Liver (tissue), 3 donors: ENCODE results near the gene FAM13C.

Experiments used
- EGR1 ChIP-seq, 2 donors: IDR thresholded peaks; 2 replicates each; pipeline ENCODE4 v1.6.1; 2016 to 2018; ENCODE audit warnings: antibody characterized with exemption in 2 of 2, low read depth in 2 of 2
- FOXA1 ChIP-seq: IDR thresholded peaks from 2 replicates; pipeline ENCODE4 v1.6.1; 2016; ENCODE audit warnings: antibody characterized with exemption
- JUND ChIP-seq, 2 donors: IDR thresholded peaks; 2 replicates each; pipeline ENCODE4 v1.6.1; 2016; ENCODE audit warnings: antibody characterized with exemption in 2 of 2
- MAX ChIP-seq: IDR thresholded peaks from 2 replicates; pipeline ENCODE4 v1.6.1; 2016; ENCODE audit warnings: antibody characterized with exemption
- RAD21 ChIP-seq, 2 donors: IDR thresholded peaks; 2 replicates each; pipeline ENCODE4 v1.6.1; 2016; ENCODE audit warnings: antibody characterized with exemption in 2 of 2, mild to moderate bottlenecking in 2 of 2
- TAF1 ChIP-seq: conservative IDR thresholded peaks from 2 replicates; pipeline ENCODE4 v1.6.1; 2016; ENCODE audit warnings: antibody characterized with exemption, mild to moderate bottlenecking
- TF ChIP-seq, protein P1 (sequence below): IDR thresholded peaks from 2 replicates; pipeline ENCODE4 v1.6.1; 2016; ENCODE audit warnings: antibody characterized with exemption
- TF ChIP-seq, protein P2 (sequence below): IDR thresholded peaks from 2 replicates; pipeline ENCODE4 v1.6.1; 2016; ENCODE audit warnings: antibody characterized with exemption, mild to moderate bottlenecking
- TF ChIP-seq, protein P3 (sequence below): fragments of 150-350 bp; IDR thresholded peaks from 2 replicates; pipeline ENCODE4 v1.5.1; 2017; ENCODE audit warnings: improper control_type of control experiment, low read depth, low read length; ENCODE audit not compliant: missing input control
- donor health status: healthy.
- donor health status: healthy.

DNA sequence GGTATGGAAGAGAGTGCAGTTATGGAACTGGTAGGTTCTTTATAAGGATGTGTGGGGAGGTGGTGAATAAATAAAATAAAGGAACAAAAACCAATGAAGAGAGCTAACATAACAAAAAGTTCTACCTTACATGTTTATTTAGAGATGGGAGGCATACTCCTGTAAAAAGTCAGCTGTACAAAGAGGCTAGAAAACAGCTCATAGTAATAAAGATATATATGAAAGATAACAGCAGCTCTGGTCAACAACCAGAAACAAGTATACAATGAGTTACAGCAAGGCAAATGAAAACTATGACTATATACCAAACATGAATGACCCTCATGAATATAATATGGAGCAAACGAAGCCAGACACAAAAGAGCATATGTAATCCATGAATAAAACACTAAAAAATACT, 62.0 kb downstream of the FAM13C start:
- TF ChIP-seq EGR1 (IDR thresholded peaks at IDR 0.05; ENCODE audit: low read depth in 2 of 2) (no peak), TAF1 (no peak), RAD21 (IDR thresholded peaks at IDR 0.05) (no peak), MAX (no peak), JUND (IDR thresholded peaks at IDR 0.05) (no peak), FOXA1 (no peak)
- TF ChIP-seq, protein P1, sequence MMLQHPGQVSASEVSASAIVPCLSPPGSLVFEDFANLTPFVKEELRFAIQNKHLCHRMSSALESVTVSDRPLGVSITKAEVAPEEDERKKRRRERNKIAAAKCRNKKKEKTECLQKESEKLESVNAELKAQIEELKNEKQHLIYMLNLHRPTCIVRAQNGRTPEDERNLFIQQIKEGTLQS, result no peak
- TF ChIP-seq, protein P2, sequence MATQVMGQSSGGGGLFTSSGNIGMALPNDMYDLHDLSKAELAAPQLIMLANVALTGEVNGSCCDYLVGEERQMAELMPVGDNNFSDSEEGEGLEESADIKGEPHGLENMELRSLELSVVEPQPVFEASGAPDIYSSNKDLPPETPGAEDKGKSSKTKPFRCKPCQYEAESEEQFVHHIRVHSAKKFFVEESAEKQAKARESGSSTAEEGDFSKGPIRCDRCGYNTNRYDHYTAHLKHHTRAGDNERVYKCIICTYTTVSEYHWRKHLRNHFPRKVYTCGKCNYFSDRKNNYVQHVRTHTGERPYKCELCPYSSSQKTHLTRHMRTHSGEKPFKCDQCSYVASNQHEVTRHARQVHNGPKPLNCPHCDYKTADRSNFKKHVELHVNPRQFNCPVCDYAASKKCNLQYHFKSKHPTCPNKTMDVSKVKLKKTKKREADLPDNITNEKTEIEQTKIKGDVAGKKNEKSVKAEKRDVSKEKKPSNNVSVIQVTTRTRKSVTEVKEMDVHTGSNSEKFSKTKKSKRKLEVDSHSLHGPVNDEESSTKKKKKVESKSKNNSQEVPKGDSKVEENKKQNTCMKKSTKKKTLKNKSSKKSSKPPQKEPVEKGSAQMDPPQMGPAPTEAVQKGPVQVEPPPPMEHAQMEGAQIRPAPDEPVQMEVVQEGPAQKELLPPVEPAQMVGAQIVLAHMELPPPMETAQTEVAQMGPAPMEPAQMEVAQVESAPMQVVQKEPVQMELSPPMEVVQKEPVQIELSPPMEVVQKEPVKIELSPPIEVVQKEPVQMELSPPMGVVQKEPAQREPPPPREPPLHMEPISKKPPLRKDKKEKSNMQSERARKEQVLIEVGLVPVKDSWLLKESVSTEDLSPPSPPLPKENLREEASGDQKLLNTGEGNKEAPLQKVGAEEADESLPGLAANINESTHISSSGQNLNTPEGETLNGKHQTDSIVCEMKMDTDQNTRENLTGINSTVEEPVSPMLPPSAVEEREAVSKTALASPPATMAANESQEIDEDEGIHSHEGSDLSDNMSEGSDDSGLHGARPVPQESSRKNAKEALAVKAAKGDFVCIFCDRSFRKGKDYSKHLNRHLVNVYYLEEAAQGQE, result no peak
- TF ChIP-seq, protein P3, sequence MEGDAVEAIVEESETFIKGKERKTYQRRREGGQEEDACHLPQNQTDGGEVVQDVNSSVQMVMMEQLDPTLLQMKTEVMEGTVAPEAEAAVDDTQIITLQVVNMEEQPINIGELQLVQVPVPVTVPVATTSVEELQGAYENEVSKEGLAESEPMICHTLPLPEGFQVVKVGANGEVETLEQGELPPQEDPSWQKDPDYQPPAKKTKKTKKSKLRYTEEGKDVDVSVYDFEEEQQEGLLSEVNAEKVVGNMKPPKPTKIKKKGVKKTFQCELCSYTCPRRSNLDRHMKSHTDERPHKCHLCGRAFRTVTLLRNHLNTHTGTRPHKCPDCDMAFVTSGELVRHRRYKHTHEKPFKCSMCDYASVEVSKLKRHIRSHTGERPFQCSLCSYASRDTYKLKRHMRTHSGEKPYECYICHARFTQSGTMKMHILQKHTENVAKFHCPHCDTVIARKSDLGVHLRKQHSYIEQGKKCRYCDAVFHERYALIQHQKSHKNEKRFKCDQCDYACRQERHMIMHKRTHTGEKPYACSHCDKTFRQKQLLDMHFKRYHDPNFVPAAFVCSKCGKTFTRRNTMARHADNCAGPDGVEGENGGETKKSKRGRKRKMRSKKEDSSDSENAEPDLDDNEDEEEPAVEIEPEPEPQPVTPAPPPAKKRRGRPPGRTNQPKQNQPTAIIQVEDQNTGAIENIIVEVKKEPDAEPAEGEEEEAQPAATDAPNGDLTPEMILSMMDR, result no peak
